ACC112 (cell line): ENCODE data around the gene RBFOX1.

Source experiments
- H2AFZ ChIP-seq: fragments of 200-600 bp; sonication (generic); one replicate; pipeline ENCODE4 v1.6.0; 2017; ENCODE audit warnings: antibody characterized with exemption, low read length; ENCODE audit not compliant: unreplicated experiment
- H3K27ac ChIP-seq: fragments of 200-600 bp; sonication (generic); 2 replicates; pipeline ENCODE4 v1.5.1; 2014; ENCODE audit warnings: low read depth, mild to moderate bottlenecking, antibody characterized with exemption, low read length, moderate library complexity
- H3K27me3 ChIP-seq: fragments of 200-600 bp; sonication (generic); 2 replicates; pipeline ENCODE4 v1.6.1; 2014; ENCODE audit warnings: mild to moderate bottlenecking, antibody characterized with exemption, low read length, moderate library complexity, mixed read lengths; ENCODE audit not compliant: insufficient read depth
- H3K36me3 ChIP-seq: fragments of 200-600 bp; sonication (generic); 2 replicates; pipeline ENCODE4 v1.6.1; 2016; ENCODE audit warnings: mild to moderate bottlenecking, antibody characterized with exemption, low read length, moderate library complexity, mixed read lengths; ENCODE audit not compliant: insufficient read depth
- H3K4me1 ChIP-seq: fragments of 200-600 bp; sonication (generic); one replicate; pipeline ENCODE4 v1.6.1; 2016; ENCODE audit warnings: low read length, mixed read lengths; ENCODE audit not compliant: insufficient read depth, unreplicated experiment, control insufficient read depth
- H3K4me3 ChIP-seq: fragments of 200-600 bp; sonication (generic); 2 replicates; pipeline ENCODE4 v1.5.1; 2014; ENCODE audit warnings: mild to moderate bottlenecking, low read depth, low read length
- H3K79me2 ChIP-seq: fragments of 200-600 bp; sonication (generic); one replicate; pipeline ENCODE4 v1.6.0; 2016; ENCODE audit warnings: low read length; ENCODE audit not compliant: control insufficient read depth, unreplicated experiment, insufficient read depth

The RBFOX1 gene

GRCh38 chr16:7438601-7439000 is 106.0 kb downstream of the RBFOX1 start:
- Histone ChIP-seq H3K4me1 (no peaks in the 10 kb centered on the region), H2AFZ (no peak overlapping the region), H3K79me2 (no peaks in the 10 kb centered on the region), H3K27me3 (no peaks in the 10 kb centered on the region), H3K4me3 (no peak overlapping the region), H3K36me3 (no peaks in the 10 kb centered on the region), H3K27ac (no peak overlapping the region)

- Histone ChIP-seq H3K27me3 (no peaks in the 10 kb centered on the region), H3K4me1 (no peaks in the 10 kb centered on the region), H3K4me3 (no peak overlapping the region), H3K27ac (no peak overlapping the region), H3K36me3 (no peaks in the 10 kb centered on the region), H2AFZ (no peak overlapping the region), H3K79me2 (no peaks in the 10 kb centered on the region)
Observed at GRCh38 chr16:7439518-7439917, 106.9 kb downstream of the RBFOX1 start.

- no peaks in the 10 kb centered on the region for H3K4me1 ChIP-seq
- H3K27ac ChIP-seq = no peak overlapping the region
- H3K36me3 ChIP-seq = no peaks in the 10 kb centered on the region
- H3K79me2 ChIP-seq = no peaks in the 10 kb centered on the region
- no peaks in the 10 kb centered on the region for H3K27me3 ChIP-seq
- H2AFZ ChIP-seq = no peak overlapping the region
- no peak overlapping the region for H3K4me3 ChIP-seq
Observed at GRCh38 chr16:7440886-7441400, 108.3 kb downstream of the RBFOX1 start.

- no peaks in the 10 kb centered on the region for H3K79me2 ChIP-seq
- no peaks in the 10 kb centered on the region for H3K4me1 ChIP-seq
- H3K27ac ChIP-seq = no peak overlapping the region
- H3K27me3 ChIP-seq = no peaks in the 10 kb centered on the region
- H3K36me3 ChIP-seq = no peaks in the 10 kb centered on the region
- H3K4me3 ChIP-seq = no peak overlapping the region
- H2AFZ ChIP-seq = no peak overlapping the region
Observed at GRCh38 chr16:7442050-7442449, 109.4 kb downstream of the RBFOX1 start.

GRCh38 chr16:7443142-7443541 is 110.5 kb downstream of the RBFOX1 start:
- Histone ChIP-seq H3K27me3 (no peaks in the 10 kb centered on the region), H3K4me3 (no peak overlapping the region), H3K36me3 (no peaks in the 10 kb centered on the region), H2AFZ (no peak overlapping the region), H3K27ac (no peak overlapping the region), H3K79me2 (no peaks in the 10 kb centered on the region), H3K4me1 (no peaks in the 10 kb centered on the region)

GRCh38 chr16:7443648-7444365 is 111.2 kb downstream of the RBFOX1 start:
- Histone ChIP-seq H3K27ac (no peak overlapping the region), H3K79me2 (no peaks in the 10 kb centered on the region), H3K36me3 (no peaks in the 10 kb centered on the region), H3K27me3 (no peaks in the 10 kb centered on the region), H3K4me3 (no peak overlapping the region), H3K4me1 (no peaks in the 10 kb centered on the region), H2AFZ (no peak overlapping the region)

- no peaks in the 10 kb centered on the region for H3K4me1 ChIP-seq
- no peaks in the 10 kb centered on the region for H3K27me3 ChIP-seq
- no peak overlapping the region for H3K27ac ChIP-seq
- no peaks in the 10 kb centered on the region for H3K79me2 ChIP-seq
- no peak overlapping the region for H3K4me3 ChIP-seq
- H2AFZ ChIP-seq = no peak overlapping the region
- no peaks in the 10 kb centered on the region for H3K36me3 ChIP-seq
Observed at GRCh38 chr16:7449306-7449705, 116.7 kb downstream of the RBFOX1 start.

GRCh38 chr16:7449808-7450207 is 117.2 kb downstream of the RBFOX1 start:
- no peak overlapping the region for H2AFZ ChIP-seq
- H3K27me3 ChIP-seq = no peaks in the 10 kb centered on the region
- H3K36me3 ChIP-seq = no peaks in the 10 kb centered on the region
- no peaks in the 10 kb centered on the region for H3K79me2 ChIP-seq
- no peaks in the 10 kb centered on the region for H3K4me1 ChIP-seq
- H3K4me3 ChIP-seq = no peak overlapping the region
- no peak overlapping the region for H3K27ac ChIP-seq

- H3K4me3 ChIP-seq = no peak overlapping the region
- H3K4me1 ChIP-seq = no peaks in the 10 kb centered on the region
- no peaks in the 10 kb centered on the region for H3K79me2 ChIP-seq
- no peak overlapping the region for H2AFZ ChIP-seq
- no peaks in the 10 kb centered on the region for H3K36me3 ChIP-seq
- no peak overlapping the region for H3K27ac ChIP-seq
- H3K27me3 ChIP-seq = no peaks in the 10 kb centered on the region
Observed at GRCh38 chr16:7450440-7450839, 117.8 kb downstream of the RBFOX1 start.

GRCh38 chr16:7452090-7452489 is 119.4 kb downstream of the RBFOX1 start:
- H3K79me2 ChIP-seq = no peaks in the 10 kb centered on the region
- H3K27ac ChIP-seq = no peak overlapping the region
- H2AFZ ChIP-seq = no peak overlapping the region
- no peaks in the 10 kb centered on the region for H3K36me3 ChIP-seq
- H3K4me3 ChIP-seq = no peak overlapping the region
- no peaks in the 10 kb centered on the region for H3K27me3 ChIP-seq
- no peaks in the 10 kb centered on the region for H3K4me1 ChIP-seq

GRCh38 chr16:7456211-7456610 is 123.6 kb downstream of the RBFOX1 start:
- no peaks in the 10 kb centered on the region for H3K27me3 ChIP-seq
- H2AFZ ChIP-seq = no peak overlapping the region
- no peaks in the 10 kb centered on the region for H3K79me2 ChIP-seq
- no peak overlapping the region for H3K4me3 ChIP-seq
- no peak overlapping the region for H3K27ac ChIP-seq
- H3K4me1 ChIP-seq = no peaks in the 10 kb centered on the region
- H3K36me3 ChIP-seq = no peaks in the 10 kb centered on the region
